Measurements from ENCODE around the gene HPSE.

The HPSE gene

GRCh38 chr4:83266689-83267088 is 68.0 kb downstream of the HPSE start:
- no peak overlapping the region for H3K27ac ChIP-seq
- no peak for TF ChIP-seq CTCF (IDR thresholded peaks at IDR 0.05)
- no peak for TF ChIP-seq ZFX (IDR thresholded peaks at IDR 0.05; ENCODE audit: borderline replicate concordance)

GRCh38 chr4:83263106-83263505 is 71.5 kb downstream of the HPSE start:
- TF ChIP-seq ZFX (IDR thresholded peaks at IDR 0.05; ENCODE audit: borderline replicate concordance), result no peak
- TF ChIP-seq CTCF (IDR thresholded peaks at IDR 0.05), result no peak
- H3K27ac ChIP-seq, result no peak overlapping the region

- no peak overlapping the region for H3K27ac ChIP-seq
- TF ChIP-seq ZFX (IDR thresholded peaks at IDR 0.05; ENCODE audit: borderline replicate concordance) (no peak), CTCF (IDR thresholded peaks at IDR 0.05) (no peak)
These were observed 72.0 kb downstream of the HPSE start for GRCh38 chr4:83262682-83263081.

GRCh38 chr4:83261307-83261706 is 73.3 kb downstream of the HPSE start:
- TF ChIP-seq CTCF (IDR thresholded peaks at IDR 0.05) (no peak), ZFX (IDR thresholded peaks at IDR 0.05; ENCODE audit: borderline replicate concordance) (no peak)
- H3K27ac ChIP-seq, result no peak overlapping the region

- H3K27ac ChIP-seq, result no peak overlapping the region
- TF ChIP-seq CTCF (IDR thresholded peaks at IDR 0.05) (no peak), ZFX (IDR thresholded peaks at IDR 0.05; ENCODE audit: borderline replicate concordance) (no peak)
These were observed 75.1 kb downstream of the HPSE start for GRCh38 chr4:83259586-83259985.

GRCh38 chr4:83258461-83258860 is 76.2 kb downstream of the HPSE start:
- TF ChIP-seq CTCF (IDR thresholded peaks at IDR 0.05) (no peak), ZFX (IDR thresholded peaks at IDR 0.05; ENCODE audit: borderline replicate concordance) (no peak)
- no peak overlapping the region for H3K27ac ChIP-seq

- TF ChIP-seq CTCF (IDR thresholded peaks at IDR 0.05) (no peak), ZFX (IDR thresholded peaks at IDR 0.05; ENCODE audit: borderline replicate concordance) (no peak)
- no peak overlapping the region for H3K27ac ChIP-seq
These were observed 76.8 kb downstream of the HPSE start for GRCh38 chr4:83257811-83258210.

Measured in 22Rv1 (cell line).